Fibroblast of lung (primary cell): ENCODE data around the gene CHD5. TPM values are rescaled to one million over a fixed set of nuclear protein-coding genes. Genes with fewer than 3 reads are reported as not detected.

Experiments used
- DNase-seq, 2 donors: peaks; one replicate each; pipeline versions ENCODE4 v3.0.0 to v3.0.0-alpha.2; 2010; ENCODE audit warnings: low read depth in 2 of 2
- H2AFZ ChIP-seq: 2 replicates; pipeline ENCODE4 v1.5.1; 2012; ENCODE audit warnings: low read length, control low read depth, inconsistent platforms
- H3K27ac ChIP-seq: 2 replicates; pipeline ENCODE4 v1.5.1; 2011; ENCODE audit warnings: low read length, control low read depth; ENCODE audit not compliant: insufficient read depth
- H3K27me3 ChIP-seq: 2 replicates; pipeline ENCODE4 v1.5.1; 2011; ENCODE audit warnings: mild to moderate bottlenecking, low read length; ENCODE audit not compliant: control insufficient read depth, insufficient read depth
- H3K36me3 ChIP-seq: 2 replicates; pipeline ENCODE4 v1.5.1; 2011; ENCODE audit warnings: low read length; ENCODE audit not compliant: control insufficient read depth, insufficient read depth
- H3K4me1 ChIP-seq: 2 replicates; pipeline ENCODE4 v1.5.1; 2011; ENCODE audit warnings: low read length; ENCODE audit not compliant: control insufficient read depth, insufficient read depth; ENCODE audit errors: extremely low read depth
- H3K4me2 ChIP-seq: 2 replicates; pipeline ENCODE4 v1.5.1; 2011; ENCODE audit warnings: low read length, control low read depth; ENCODE audit not compliant: insufficient read depth; ENCODE audit errors: extremely low read depth
- H3K4me3 ChIP-seq, 4 experiments: fragments of 200-600 bp in 1 of 4; sonication (generic) in 1 of 4; replicated peaks in 1 of 4; 2 replicates each; pipeline ENCODE4 v1.5.1; 2011 to 2016; ENCODE audit warnings: low read length in 4 of 4, low read depth in 3 of 4, mild to moderate bottlenecking in 3 of 4, control low read depth in 2 of 4, inconsistent platforms in 1 of 4, mixed read lengths in 1 of 4; ENCODE audit not compliant: insufficient read depth in 1 of 4; ENCODE audit errors: control extremely low read depth in 1 of 4
- H3K79me2 ChIP-seq: 2 replicates; pipeline ENCODE4 v1.5.1; 2012; ENCODE audit warnings: mild to moderate bottlenecking, low read length, inconsistent platforms; ENCODE audit not compliant: control insufficient read depth, insufficient read depth
- H3K9ac ChIP-seq: 2 replicates; pipeline ENCODE4 v1.5.1; 2011; ENCODE audit warnings: mild to moderate bottlenecking, low read length, control low read depth; ENCODE audit not compliant: insufficient read depth
- H3K9me3 ChIP-seq: 2 replicates; pipeline ENCODE4 v1.5.1; 2012; ENCODE audit warnings: low read depth, low read length; ENCODE audit not compliant: control insufficient read depth, insufficient read depth
- H4K20me1 ChIP-seq: 2 replicates; pipeline ENCODE4 v1.5.1; 2011; ENCODE audit warnings: low read length; ENCODE audit not compliant: control insufficient read depth, insufficient read depth; ENCODE audit errors: extremely low read depth
- CTCF ChIP-seq, 2 donors: IDR thresholded peaks in 1 of 2; conservative IDR thresholded peaks in 1 of 2; 1 replicate in 1 of 2; 2 replicates in 1 of 2; pipeline ENCODE4 v1.5.1; 2011 to 2012; ENCODE audit warnings: low read length in 2 of 2, control low read depth in 1 of 2, inconsistent platforms in 1 of 2, low read depth in 1 of 2, mild to moderate bottlenecking in 1 of 2
- EZH2 ChIP-seq: IDR thresholded peaks from 2 replicates; pipeline ENCODE4 v1.5.1; 2012; ENCODE audit warnings: low read length, control low read depth, mild to moderate bottlenecking; ENCODE audit errors: missing control alignments
- polyA plus RNA-seq, 2 donors: library from polyadenylated mRNA; depleted of rRNA in 1 of 2; stranded (reverse) in 1 of 2; unstranded in 1 of 2; fragments of >200 nt; gene quantifications; 2 replicates each; pipeline ENCODE4 v1.2.1, GENCODE V29; 2011 to 2012; ENCODE audit warnings: missing spikeins in 1 of 2
- total RNA-seq: library from RNA; depleted of rRNA; stranded (reverse); fragments of >200 nt; gene quantifications from 2 replicates; pipeline ENCODE4 v1.2.1, GENCODE V29; 2014

The CHD5 gene
- total and polyA plus RNA-seq, 2 donors (not counting 1 experiment from before 2014, with no cell fraction given): under 0.01 to 0.01 TPM

- no peak overlapping the region for H3K4me2 ChIP-seq
- H2AFZ ChIP-seq: no peak overlapping the region
- no peaks in the 10 kb centered on the region for H3K79me2 ChIP-seq
- H4K20me1 ChIP-seq: no peaks in the 10 kb centered on the region
- H3K9me3 ChIP-seq: no peaks in the 10 kb centered on the region
- H3K4me3 ChIP-seq: no peak overlapping the region
- TF ChIP-seq CTCF (conservative IDR thresholded peaks at IDR 0.05 in 1 of 2, IDR thresholded peaks at IDR 0.05 in 1 of 2; ENCODE audit: low read depth in 1 of 2, low read length in 2 of 2) (no peak), EZH2 (peak; percentile 71)
- peaks cover 27% of the 10 kb centered on the region for H3K27me3 ChIP-seq
- peaks cover 6% of the 10 kb centered on the region for H3K4me1 ChIP-seq
- peaks cover 2% of the 10 kb centered on the region for H3K36me3 ChIP-seq
- no peak overlapping the region for H3K27ac ChIP-seq
- no peak for DNase-seq
- H3K9ac ChIP-seq: no peak overlapping the region
These were observed 688 bp upstream of the CHD5 start for GRCh38 chr1:6180707-6181311.

GRCh38 chr1:6179564-6180175 lies 451 bp downstream of the CHD5 start:
- TF ChIP-seq EZH2 (no peak), CTCF (conservative IDR thresholded peaks at IDR 0.05 in 1 of 2, IDR thresholded peaks at IDR 0.05 in 1 of 2; ENCODE audit: low read depth in 1 of 2, low read length in 2 of 2) (no peak)
- H3K36me3 ChIP-seq: peaks cover 2% of the 10 kb centered on the region
- H3K4me3 ChIP-seq: no peak overlapping the region
- H3K4me2 ChIP-seq: no peak overlapping the region
- H2AFZ ChIP-seq: no peak overlapping the region
- H3K4me1 ChIP-seq: no peaks in the 10 kb centered on the region
- no peak overlapping the region for H3K9ac ChIP-seq
- H3K9me3 ChIP-seq: no peaks in the 10 kb centered on the region
- no peaks in the 10 kb centered on the region for H4K20me1 ChIP-seq
- no peak overlapping the region for H3K27ac ChIP-seq
- H3K79me2 ChIP-seq: no peaks in the 10 kb centered on the region
- H3K27me3 ChIP-seq: peaks cover 30% of the 10 kb centered on the region
- no peak for DNase-seq

- no peak for TF ChIP-seq CTCF (conservative IDR thresholded peaks at IDR 0.05 in 1 of 2, IDR thresholded peaks at IDR 0.05 in 1 of 2; ENCODE audit: low read depth in 1 of 2, low read length in 2 of 2)
- TF ChIP-seq EZH2: peak; percentile 99
These were observed 1.2 kb downstream of the CHD5 start for GRCh38 chr1:6178751-6179563.

More at GRCh38 chr1:6178751-6179563, 1.2 kb downstream of the CHD5 start:
- Histone ChIP-seq H3K9ac (no peak overlapping the region), H4K20me1 (no peaks in the 10 kb centered on the region), H3K4me2 (no peak overlapping the region), H3K4me3 (no peak overlapping the region), H3K79me2 (no peaks in the 10 kb centered on the region), H3K4me1 (no peaks in the 10 kb centered on the region), H2AFZ (no peak overlapping the region), H3K27ac (no peak overlapping the region), H3K36me3 (no peaks in the 10 kb centered on the region), H3K27me3 (peaks cover 30% of the 10 kb centered on the region), H3K9me3 (no peaks in the 10 kb centered on the region)
- no peak for DNase-seq
